ENCODE data around the gene SPRR2A. TPM values are rescaled to one million over a fixed set of nuclear protein-coding genes. Genes with fewer than 3 reads are reported as not detected.

The SPRR2A gene
- not detected in 2 replicates for total RNA-seq (2014; rRNA removed; shearing (Covaris generic); ENCODE audit: low replicate concordance)

DNA sequence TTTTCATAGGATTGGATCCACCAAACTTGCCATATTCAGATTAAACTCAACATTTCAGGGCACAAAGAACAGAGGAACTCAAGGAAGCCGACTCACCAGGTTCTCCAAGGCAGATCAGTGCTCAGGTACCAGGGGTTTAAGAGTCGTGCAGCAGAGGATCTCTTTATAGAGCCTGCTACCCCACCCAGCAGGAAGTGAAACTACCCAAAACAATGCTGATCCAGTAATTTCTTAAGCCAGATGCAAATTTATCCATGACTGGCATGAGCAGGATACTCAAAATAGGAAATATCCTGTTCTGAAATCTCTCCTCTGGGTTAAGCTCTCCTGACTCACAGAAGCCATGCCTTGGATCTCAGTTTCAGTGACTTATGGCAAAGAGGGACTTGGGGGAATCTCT, at the start of gene SPRR2A:
TSS of gene SPRR2A (minus strand) at position 138 of the 400 bp plus-strand sequence. CDS start 777 bp downstream, outside the sequence.
- DNase-seq, result no peak
- Histone ChIP-seq H3K36me3 (ENCODE audit: insufficient read depth, low read length) (no peaks in the 10 kb centered on the region), H3K79me2 (ENCODE audit: low read length) (no peaks in the 10 kb centered on the region), H3K4me2 (ENCODE audit: low read depth, low read length, poor library complexity, severe bottlenecking) (peak within 1 kb of the TSS; percentile 26), H3K9ac (ENCODE audit: low read length) (no peak within 1 kb of the TSS), H3K27ac (ENCODE audit: low read length) (no peak within 1 kb of the TSS), H3K4me1 (ENCODE audit: low read length) (peaks cover 11% of the 10 kb centered on the region), H3K9me2 (replicated peaks; ENCODE audit: insufficient read depth, low read length) (no peaks in the 10 kb centered on the region), H3K4me3 (ENCODE audit: low read length) (no peak within 1 kb of the TSS), H3K9me3 (ENCODE audit: low read length) (no peaks in the 10 kb centered on the region), H3K27me3 (ENCODE audit: low read length) (no peaks in the 10 kb centered on the region), H2AFZ (ENCODE audit: low read length) (no peak within 1 kb of the TSS), H4K20me1 (ENCODE audit: insufficient read depth, low read depth, low read length) (no peaks in the 10 kb centered on the region)

DNA sequence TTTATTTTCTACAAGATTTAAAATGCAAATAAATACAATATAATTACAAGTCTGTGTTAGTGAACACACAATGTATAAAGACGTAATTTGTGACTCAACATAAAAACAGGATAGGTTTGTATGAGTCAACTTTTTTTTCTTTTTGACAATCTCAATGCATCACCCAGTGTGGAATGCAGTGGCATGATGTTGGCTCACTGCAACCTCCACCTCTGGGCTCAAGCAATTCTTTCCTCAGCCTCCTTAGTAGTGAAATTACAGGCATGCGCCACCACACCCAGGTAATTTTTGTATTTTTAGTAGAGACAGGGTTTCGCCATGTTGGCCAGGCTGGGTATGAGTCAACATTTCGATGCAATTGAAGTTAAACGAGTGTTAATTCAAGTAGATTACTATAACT, 42.9 kb upstream of the SPRR2A start:
- no peak overlapping the region for H3K9ac ChIP-seq (ENCODE audit: low read length)
- DNase-seq, result no peak
- no peak overlapping the region for H3K4me3 ChIP-seq (ENCODE audit: low read length)
- H2AFZ ChIP-seq (ENCODE audit: low read length), result no peak overlapping the region
- no peaks in the 10 kb centered on the region for H3K4me1 ChIP-seq (ENCODE audit: low read length)
- H3K36me3 ChIP-seq (ENCODE audit: insufficient read depth, low read length), result no peaks in the 10 kb centered on the region
- no peaks in the 10 kb centered on the region for H3K9me3 ChIP-seq (ENCODE audit: low read length)
- H3K27me3 ChIP-seq (ENCODE audit: low read length), result no peaks in the 10 kb centered on the region
- no peak overlapping the region for H3K27ac ChIP-seq (ENCODE audit: low read length)
- H3K9me2 ChIP-seq (replicated peaks; ENCODE audit: insufficient read depth, low read length), result no peaks in the 10 kb centered on the region
- no peaks in the 10 kb centered on the region for H4K20me1 ChIP-seq (ENCODE audit: insufficient read depth, low read depth, low read length)
- no peak overlapping the region for H3K4me2 ChIP-seq (ENCODE audit: low read depth, low read length, poor library complexity, severe bottlenecking)
- H3K79me2 ChIP-seq (ENCODE audit: low read length), result no peaks in the 10 kb centered on the region

DNA sequence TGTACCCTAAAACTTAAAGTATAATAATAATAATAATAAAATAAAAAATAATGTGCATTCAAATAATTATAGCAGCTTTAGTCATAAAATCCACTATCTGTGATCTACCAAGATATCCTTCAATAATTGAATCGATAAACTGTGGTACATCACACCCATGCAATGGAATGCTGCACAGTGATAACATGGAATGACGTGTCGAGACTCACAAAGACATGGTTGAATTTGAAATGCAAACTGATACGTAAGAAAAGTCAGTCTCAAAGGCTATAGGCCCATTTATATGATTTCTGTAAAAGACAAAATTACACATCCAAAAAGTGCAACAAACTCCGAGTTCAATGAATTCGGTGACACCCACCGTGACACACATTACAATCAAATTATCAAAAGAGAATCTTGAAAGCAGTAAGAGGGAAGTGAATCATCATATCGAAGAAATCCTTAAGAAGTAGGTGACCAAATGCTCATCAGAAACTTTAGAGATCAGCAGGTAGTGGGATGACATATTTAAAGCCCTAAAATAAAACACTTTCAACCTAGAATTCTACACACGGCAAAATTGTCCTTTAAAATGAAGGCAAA, 42.2 kb upstream of the SPRR2A start:
- H3K36me3 ChIP-seq (ENCODE audit: insufficient read depth, low read length), result no peaks in the 10 kb centered on the region
- H3K9ac ChIP-seq (ENCODE audit: low read length), result no peak overlapping the region
- H4K20me1 ChIP-seq (ENCODE audit: insufficient read depth, low read depth, low read length), result no peaks in the 10 kb centered on the region
- no peak overlapping the region for H3K4me2 ChIP-seq (ENCODE audit: low read depth, low read length, poor library complexity, severe bottlenecking)
- no peak overlapping the region for H3K27ac ChIP-seq (ENCODE audit: low read length)
- H3K4me3 ChIP-seq (ENCODE audit: low read length), result no peak overlapping the region
- H2AFZ ChIP-seq (ENCODE audit: low read length), result no peak overlapping the region
- H3K4me1 ChIP-seq (ENCODE audit: low read length), result no peaks in the 10 kb centered on the region
- no peaks in the 10 kb centered on the region for H3K27me3 ChIP-seq (ENCODE audit: low read length)
- H3K9me2 ChIP-seq (replicated peaks; ENCODE audit: insufficient read depth, low read length), result no peaks in the 10 kb centered on the region
- DNase-seq, result no peak
- H3K9me3 ChIP-seq (ENCODE audit: low read length), result no peaks in the 10 kb centered on the region
- no peaks in the 10 kb centered on the region for H3K79me2 ChIP-seq (ENCODE audit: low read length)

DNA sequence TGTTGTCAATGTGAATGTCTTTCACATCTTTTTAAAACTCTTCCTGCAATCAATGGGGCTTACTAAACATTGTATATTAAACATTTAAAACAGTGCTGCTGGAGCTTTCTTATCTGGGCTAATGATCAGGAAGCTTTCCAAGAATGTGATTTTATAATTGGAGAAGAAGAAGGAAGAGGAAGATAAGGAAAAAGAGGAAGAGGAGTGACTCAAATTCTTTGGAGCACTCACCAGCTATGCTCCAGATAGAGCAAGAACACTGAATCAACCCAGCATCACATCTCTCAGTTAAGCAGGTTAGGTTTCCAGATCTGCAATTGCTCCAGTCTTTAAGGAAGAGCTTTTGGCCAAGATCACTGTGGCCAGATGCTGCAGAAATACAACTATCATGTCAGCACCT, 38.5 kb upstream of the SPRR2A start:
- no peaks in the 10 kb centered on the region for H3K27me3 ChIP-seq (ENCODE audit: low read length)
- DNase-seq, result no peak
- no peak overlapping the region for H3K27ac ChIP-seq (ENCODE audit: low read length)
- no peak overlapping the region for H3K4me2 ChIP-seq (ENCODE audit: low read depth, low read length, poor library complexity, severe bottlenecking)
- no peak overlapping the region for H2AFZ ChIP-seq (ENCODE audit: low read length)
- H3K4me1 ChIP-seq (ENCODE audit: low read length), result no peaks in the 10 kb centered on the region
- H4K20me1 ChIP-seq (ENCODE audit: insufficient read depth, low read depth, low read length), result no peaks in the 10 kb centered on the region
- no peak overlapping the region for H3K9ac ChIP-seq (ENCODE audit: low read length)
- no peaks in the 10 kb centered on the region for H3K9me3 ChIP-seq (ENCODE audit: low read length)
- H3K9me2 ChIP-seq (replicated peaks; ENCODE audit: insufficient read depth, low read length), result no peaks in the 10 kb centered on the region
- H3K4me3 ChIP-seq (ENCODE audit: low read length), result no peak overlapping the region
- H3K79me2 ChIP-seq (ENCODE audit: low read length), result no peaks in the 10 kb centered on the region
- no peaks in the 10 kb centered on the region for H3K36me3 ChIP-seq (ENCODE audit: insufficient read depth, low read length)

DNA sequence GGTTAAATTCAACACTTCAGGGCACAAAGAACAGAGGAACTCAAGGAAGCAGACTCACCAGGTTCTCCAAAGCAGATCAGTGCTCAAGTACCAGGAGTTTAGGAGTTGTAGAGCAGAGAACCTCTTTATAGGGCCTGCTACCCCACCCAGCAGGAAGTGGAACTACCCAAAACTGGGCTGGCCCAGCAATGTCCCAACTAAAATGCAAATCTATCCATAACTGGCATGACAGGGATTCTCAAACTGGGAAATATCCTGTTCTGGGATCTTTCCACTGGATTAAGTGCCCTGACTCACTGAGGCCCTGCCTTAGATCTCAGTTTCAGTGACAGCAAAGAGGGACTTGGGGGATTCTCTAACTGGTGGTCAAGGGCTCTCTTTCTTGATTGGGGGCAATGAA, 37.1 kb upstream of the SPRR2A start, which contains the start of gene SPRR2E:
TSS of gene SPRR2E (minus strand) at position 101 of the 400 bp plus-strand sequence. CDS start 775 bp downstream, outside the sequence.
- H3K4me3 ChIP-seq (ENCODE audit: low read length), result no peak within 1 kb of the TSS
- no peaks in the 10 kb centered on the region for H3K79me2 ChIP-seq (ENCODE audit: low read length)

DNA sequence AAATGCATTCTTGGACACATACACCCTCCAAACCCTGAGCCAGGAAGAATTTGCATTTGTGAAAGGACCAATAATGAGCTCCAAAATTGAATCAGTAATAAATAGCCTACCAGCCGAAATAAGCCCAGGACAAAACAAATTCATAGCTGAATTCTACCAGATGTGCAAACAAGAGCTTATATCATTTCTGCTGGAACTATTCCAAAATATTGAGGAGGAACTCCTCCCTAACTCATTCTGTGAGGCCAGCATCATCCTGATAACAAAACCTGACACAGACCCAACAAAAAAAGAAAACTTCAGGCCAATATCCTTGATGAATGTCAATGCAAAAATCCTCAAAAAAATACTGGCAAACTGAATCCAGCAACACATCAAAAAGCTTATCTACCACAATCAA, 30.3 kb upstream of the SPRR2A start:
- Histone ChIP-seq H3K4me2 (ENCODE audit: low read depth, low read length, poor library complexity, severe bottlenecking) (no peak overlapping the region), H3K4me3 (ENCODE audit: low read length) (no peak overlapping the region), H3K9ac (ENCODE audit: low read length) (no peak overlapping the region), H3K9me3 (ENCODE audit: low read length) (no peaks in the 10 kb centered on the region), H3K79me2 (ENCODE audit: low read length) (no peaks in the 10 kb centered on the region), H3K27me3 (ENCODE audit: low read length) (no peaks in the 10 kb centered on the region), H3K36me3 (ENCODE audit: insufficient read depth, low read length) (no peaks in the 10 kb centered on the region), H2AFZ (ENCODE audit: low read length) (no peak overlapping the region), H3K4me1 (ENCODE audit: low read length) (no peaks in the 10 kb centered on the region), H3K27ac (ENCODE audit: low read length) (no peak overlapping the region), H3K9me2 (replicated peaks; ENCODE audit: insufficient read depth, low read length) (no peaks in the 10 kb centered on the region), H4K20me1 (ENCODE audit: insufficient read depth, low read depth, low read length) (no peaks in the 10 kb centered on the region)
- no peak for DNase-seq

More for the DNA sequence above, 37.1 kb upstream of the SPRR2A start, which contains the start of gene SPRR2E:
- no peak within 1 kb of the TSS for H3K9ac ChIP-seq (ENCODE audit: low read length)
- H3K27ac ChIP-seq (ENCODE audit: low read length), result no peak within 1 kb of the TSS
- H3K27me3 ChIP-seq (ENCODE audit: low read length), result no peaks in the 10 kb centered on the region
- H3K36me3 ChIP-seq (ENCODE audit: insufficient read depth, low read length), result no peaks in the 10 kb centered on the region
- H4K20me1 ChIP-seq (ENCODE audit: insufficient read depth, low read depth, low read length), result no peaks in the 10 kb centered on the region
- no peak for DNase-seq
- H3K9me2 ChIP-seq (replicated peaks; ENCODE audit: insufficient read depth, low read length), result no peaks in the 10 kb centered on the region
- H3K4me2 ChIP-seq (ENCODE audit: low read depth, low read length, poor library complexity, severe bottlenecking), result no peak within 1 kb of the TSS
- H2AFZ ChIP-seq (ENCODE audit: low read length), result no peak within 1 kb of the TSS
- H3K4me1 ChIP-seq (ENCODE audit: low read length), result no peaks in the 10 kb centered on the region
- H3K9me3 ChIP-seq (ENCODE audit: low read length), result no peaks in the 10 kb centered on the region

DNA sequence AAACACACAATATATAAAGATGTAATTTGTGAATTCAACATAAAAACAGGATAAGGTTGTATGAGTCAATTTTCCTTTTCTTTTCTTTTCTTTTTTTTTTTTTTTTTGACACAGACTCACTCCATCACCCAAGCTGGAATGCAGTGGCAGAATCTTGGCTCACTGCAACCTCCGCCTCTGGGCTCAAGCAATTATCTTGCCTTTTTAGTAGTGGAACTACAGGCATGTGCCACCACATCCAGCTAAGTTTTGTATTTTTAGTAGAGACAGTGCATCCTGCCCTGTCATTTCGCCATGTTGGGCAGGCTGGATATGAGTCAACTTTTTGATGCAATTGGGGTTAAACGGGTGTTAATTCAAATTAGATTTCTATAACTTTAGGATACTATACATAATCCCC, 24.4 kb upstream of the SPRR2A start:
- H4K20me1 ChIP-seq (ENCODE audit: insufficient read depth, low read depth, low read length), result no peaks in the 10 kb centered on the region
- no peak overlapping the region for H3K9ac ChIP-seq (ENCODE audit: low read length)
- H2AFZ ChIP-seq (ENCODE audit: low read length), result no peak overlapping the region
- no peak overlapping the region for H3K27ac ChIP-seq (ENCODE audit: low read length)
- no peaks in the 10 kb centered on the region for H3K4me1 ChIP-seq (ENCODE audit: low read length)
- no peaks in the 10 kb centered on the region for H3K27me3 ChIP-seq (ENCODE audit: low read length)
- H3K36me3 ChIP-seq (ENCODE audit: insufficient read depth, low read length), result no peaks in the 10 kb centered on the region
- H3K4me2 ChIP-seq (ENCODE audit: low read depth, low read length, poor library complexity, severe bottlenecking), result no peak overlapping the region
- H3K4me3 ChIP-seq (ENCODE audit: low read length), result no peak overlapping the region
- no peaks in the 10 kb centered on the region for H3K79me2 ChIP-seq (ENCODE audit: low read length)
- DNase-seq, result no peak
- no peaks in the 10 kb centered on the region for H3K9me3 ChIP-seq (ENCODE audit: low read length)
- no peaks in the 10 kb centered on the region for H3K9me2 ChIP-seq (replicated peaks; ENCODE audit: insufficient read depth, low read length)

DNA sequence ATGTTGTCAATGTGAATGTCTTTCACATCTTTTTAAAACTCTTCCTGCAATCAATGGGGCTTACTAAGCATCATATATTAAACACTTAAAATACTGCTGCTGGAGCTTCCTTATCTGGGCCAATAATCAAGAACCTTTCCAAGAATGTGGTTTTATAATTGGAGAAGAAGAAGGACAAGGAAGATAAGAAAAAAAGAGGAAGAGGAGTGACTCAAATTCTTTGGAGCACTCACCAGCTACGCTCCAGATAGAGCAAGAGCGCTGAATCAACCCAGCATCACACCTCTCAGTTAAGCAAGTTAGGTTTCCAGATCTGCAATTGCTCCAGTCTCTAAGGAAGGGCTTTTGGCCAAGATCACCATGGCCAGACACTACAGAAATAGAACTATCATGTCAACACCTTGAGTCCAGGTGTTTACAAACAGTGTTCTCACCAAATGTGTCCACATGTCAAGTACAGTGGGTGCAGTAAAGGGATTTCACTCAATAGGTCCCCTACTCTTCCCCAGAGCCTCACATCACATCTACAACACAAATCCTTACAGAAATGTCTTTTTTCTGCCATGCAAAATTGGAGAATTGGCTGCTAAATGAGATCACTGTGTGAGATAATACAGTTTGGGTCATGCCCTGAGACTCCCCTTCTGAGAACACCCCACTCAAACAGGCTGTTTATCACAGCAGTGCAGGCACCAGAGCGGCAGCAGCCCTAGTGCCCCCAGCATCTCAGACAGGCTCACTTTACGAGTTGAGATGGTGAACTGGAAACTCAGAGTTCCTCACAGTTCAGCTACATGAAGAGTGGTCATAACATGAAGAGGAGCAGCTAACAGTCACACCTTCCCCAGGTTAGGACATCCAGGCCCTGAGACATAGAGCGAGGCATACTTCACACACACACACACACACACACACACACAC, 15.8 kb upstream of the SPRR2A start:
- H3K9me2 ChIP-seq (replicated peaks; ENCODE audit: insufficient read depth, low read length), result no peaks in the 10 kb centered on the region
- no peak for DNase-seq
- no peak overlapping the region for H3K9ac ChIP-seq (ENCODE audit: low read length)
- no peaks in the 10 kb centered on the region for H3K79me2 ChIP-seq (ENCODE audit: low read length)
- H2AFZ ChIP-seq (ENCODE audit: low read length), result no peak overlapping the region
- H3K36me3 ChIP-seq (ENCODE audit: insufficient read depth, low read length), result no peaks in the 10 kb centered on the region
- H3K27ac ChIP-seq (ENCODE audit: low read length), result no peak overlapping the region
- H3K27me3 ChIP-seq (ENCODE audit: low read length), result no peaks in the 10 kb centered on the region
- H3K9me3 ChIP-seq (ENCODE audit: low read length), result no peaks in the 10 kb centered on the region
- no peak overlapping the region for H3K4me3 ChIP-seq (ENCODE audit: low read length)
- H3K4me1 ChIP-seq (ENCODE audit: low read length), result no peaks in the 10 kb centered on the region
- H4K20me1 ChIP-seq (ENCODE audit: insufficient read depth, low read depth, low read length), result no peaks in the 10 kb centered on the region
- no peak overlapping the region for H3K4me2 ChIP-seq (ENCODE audit: low read depth, low read length, poor library complexity, severe bottlenecking)
